Measurements from ENCODE around the gene PIN1. TPM values are rescaled to one million over a fixed set of nuclear protein-coding genes. Genes with fewer than 3 reads are reported as not detected.

Gene PIN1
- total RNA-seq, 1 experiment from 2014 or later = 63.3 TPM

- ChIA-PET CTCF (interaction anchor here (0.6 kb wide), 1 partner anchor 1994 kb away, joined by 3 read pairs; no protein-coding TSS in a partner anchor), POLR2A (no interaction called here)
- H3K9me3 Mint-ChIP-seq (ENCODE audit: unreplicated experiment) = no peaks in the 10 kb centered on the region
- no peaks in the 10 kb centered on the region for H3K36me3 Mint-ChIP-seq (ENCODE audit: insufficient read depth, unreplicated experiment)
- DNase-seq = no peak
- no TSS peak for BruUV-seq (replicated peaks)
- no peaks in the 10 kb centered on the region for H3K27me3 Mint-ChIP-seq (ENCODE audit: insufficient read depth, unreplicated experiment)
- no peak overlapping the region for H3K27ac Mint-ChIP-seq (ENCODE audit: unreplicated experiment)
- H3K4me3 ChIP-seq (ENCODE audit: low read depth, low read length) = no peak overlapping the region
- H3K4me1 ChIP-seq = peaks cover 6% of the 10 kb centered on the region; the same call in 1 of the 2 replicates
- no peaks in the 10 kb centered on the region for H3K36me3 ChIP-seq (ENCODE audit: control insufficient read depth, insufficient read depth, low read length)
- intact Hi-C loops (cut with micrococcal nuclease; ENCODE audit: unreplicated experiment) = no loop called here
- H3K9me3 ChIP-seq = no peaks in the 10 kb centered on the region
- no peak for TF ChIP-seq CTCF (IDR thresholded peaks at IDR 0.05; ENCODE audit: insufficient read depth in 1 of 2, low read depth in 1 of 2, low read length in 1 of 2, severe bottlenecking in 1 of 2, unreplicated experiment in 1 of 2)
- H3K4me3 Mint-ChIP-seq (ENCODE audit: unreplicated experiment) = no peak overlapping the region
- peaks cover 7% of the 10 kb centered on the region for H3K4me1 Mint-ChIP-seq (ENCODE audit: low read depth, unreplicated experiment)
- no peaks in the 10 kb centered on the region for H3K27me3 ChIP-seq (replicated peaks; ENCODE audit: control insufficient read depth, insufficient read depth, low read length)
These were observed 40.7 kb downstream of the PIN1 start for GRCh38 chr19:9875796-9876195.

GRCh38 chr19:9877780-9878510 lies 42.8 kb downstream of the PIN1 start:
- CTCF ChIA-PET = interaction anchor here (0.7 kb wide), 1 partner anchor 31 kb away, joined by 8 read pairs; no protein-coding TSS in a partner anchor
- intact Hi-C loops (cut with micrococcal nuclease; ENCODE audit: unreplicated experiment) = no loop called here

More at GRCh38 chr19:9877780-9878510, 42.8 kb downstream of the PIN1 start:
- no TSS peak for BruUV-seq (replicated peaks)
- no peaks in the 10 kb centered on the region for H3K4me1 ChIP-seq
- no peak overlapping the region for H3K4me3 Mint-ChIP-seq (ENCODE audit: unreplicated experiment)
- no peaks in the 10 kb centered on the region for H3K27me3 ChIP-seq (replicated peaks; ENCODE audit: control insufficient read depth, insufficient read depth, low read length)
- peaks cover under 1% of the 10 kb centered on the region for H3K4me1 Mint-ChIP-seq (ENCODE audit: low read depth, unreplicated experiment)
- H3K4me3 ChIP-seq (ENCODE audit: low read depth, low read length) = no peak overlapping the region
- H3K36me3 Mint-ChIP-seq (ENCODE audit: insufficient read depth, unreplicated experiment) = no peaks in the 10 kb centered on the region
- POLR2A ChIA-PET = no interaction called here
- TF ChIP-seq CTCF (IDR thresholded peaks at IDR 0.05; ENCODE audit: insufficient read depth in 1 of 2, low read depth in 1 of 2, low read length in 1 of 2, severe bottlenecking in 1 of 2, unreplicated experiment in 1 of 2) = no peak
- DNase-seq = no peak
- no peaks in the 10 kb centered on the region for H3K27me3 Mint-ChIP-seq (ENCODE audit: insufficient read depth, unreplicated experiment)
- H3K36me3 ChIP-seq (ENCODE audit: control insufficient read depth, insufficient read depth, low read length) = no peaks in the 10 kb centered on the region
- H3K9me3 Mint-ChIP-seq (ENCODE audit: unreplicated experiment) = no peaks in the 10 kb centered on the region
- H3K27ac Mint-ChIP-seq (ENCODE audit: unreplicated experiment) = no peak overlapping the region
- no peaks in the 10 kb centered on the region for H3K9me3 ChIP-seq

Data from Caco-2 (cell line).